ENCODE results near the gene LRP8. TPM values are rescaled to one million over a fixed set of nuclear protein-coding genes. Genes with fewer than 3 reads are reported as not detected.

The LRP8 gene
- total and polyA plus RNA-seq, 9 of the 15 experiments (the other 6 are each of a cell fraction or from before 2014, with no cell fraction given), result 7.1 to 56.1 (median 31.3) TPM

GRCh38 chr1:53368314-53369033, 40.6 kb upstream of the LRP8 start:
- no TSS peak for BruUV-seq (replicated peaks)
- ATAC-seq, result no peak
- H3K79me2 ChIP-seq (ENCODE audit: control insufficient read depth, insufficient read depth, low read length), result no peaks in the 10 kb centered on the region
- no peak overlapping the region for H3K27ac ChIP-seq (ENCODE audit: extremely low read depth, low read depth, low read length)
- DNase-seq (ENCODE audit: extremely low read depth in 1 of 4, low spot score in 3 of 4), result no peak
- in situ Hi-C loops (cut with MboI), result no loop called here
- intact Hi-C loops (cut with micrococcal nuclease), result loop anchor here (2.0 kb wide), 1 partner anchor 42 kb away; no protein-coding TSS in a partner anchor
- H4K20me1 ChIP-seq (replicated peaks; ENCODE audit: control insufficient read depth, insufficient read depth, low read length), result peaks cover 6% of the 10 kb centered on the region
- peaks cover 6 to 30% of the 10 kb centered on the region in 2 experiments for H3K27me3 ChIP-seq (ENCODE audit: control insufficient read depth in 2 of 2, insufficient read depth in 2 of 2, low read length in 2 of 2)
- peak overlapping the region in 1 of 2 experiments; percentile 67; a peak in 1 of 4 replicates for H3K9ac ChIP-seq (ENCODE audit: insufficient read depth in 1 of 2, low read depth in 2 of 2, low read length in 2 of 2)
- POLR2A ChIA-PET, result interaction anchor here (0.5 to 2.1 kb wide), 5 partner anchors 16 to 72 kb away, joined by 3 to 5 read pairs (median 3); no protein-coding TSS in a partner anchor
- no peaks in the 10 kb centered on the region for H3K36me3 ChIP-seq (ENCODE audit: control insufficient read depth, insufficient read depth, low read length)
- peaks cover 6% of the 10 kb centered on the region for H3K9me1 ChIP-seq (ENCODE audit: control insufficient read depth, insufficient read depth, low read length)
- CTCF ChIA-PET (ENCODE audit: low intra/inter-chr PET ratio), result interaction anchor here (0.7 kb wide), 1 partner anchor 30 kb away, joined by 3 read pairs; no protein-coding TSS in a partner anchor
- H3K4me3 ChIP-seq, result no peak overlapping the region
- no peak overlapping the region for H2AFZ ChIP-seq (ENCODE audit: low read depth, low read length)
- peaks cover 20 to 34% of the 10 kb centered on the region in 2 experiments for H3K4me1 ChIP-seq (replicated peaks in 1 of 2; ENCODE audit: control insufficient read depth in 2 of 2, insufficient read depth in 2 of 2, low read length in 2 of 2)
- no peak for FAIRE-seq
- no peak overlapping the region for H3K4me2 ChIP-seq (ENCODE audit: insufficient read depth, low read length)
- 31% methylated on average over 12 of the region's 14 CpGs for WGBS (ENCODE audit: insufficient coverage, low coverage, missing lambda C conversion rate)
- H3K9me3 ChIP-seq (replicated peaks; ENCODE audit: control insufficient read depth, insufficient read depth, low read depth, low read length), result no peaks in the 10 kb centered on the region
- TF ChIP-seq GABPB1 (CRISPR knock-in tag; IDR thresholded peaks at IDR 0.05), result 0 out of 2 replicates have a peak, but pooled peaks have one; percentile 9
- TF ChIP-seq TBP (optimal IDR thresholded peaks at IDR 0.05; ENCODE audit: low read depth, low read length), result no peak
- TF ChIP-seq CXXC5 (CRISPR knock-in tag; IDR thresholded peaks at IDR 0.05), result 0 out of 2 replicates have a peak, but pooled peaks have one; percentile 9
- no peak for TF ChIP-seq E2F5 (CRISPR knock-in tag; IDR thresholded peaks at IDR 0.05)
- TF ChIP-seq ZNF766 (CRISPR knock-in tag; conservative IDR thresholded peaks at IDR 0.05), result 0 out of 2 replicates have a peak, but pooled peaks have one; percentile 24
- no peak for TF ChIP-seq ZNF311 (CRISPR knock-in tag; IDR thresholded peaks at IDR 0.05)
- no peak for TF ChIP-seq TEAD2 (tag; IDR thresholded peaks at IDR 0.05)
- 0 out of 2 replicates have a peak, but pooled peaks have one; percentile 14 for TF ChIP-seq NFIC (IDR thresholded peaks at IDR 0.05)
- peak; percentile 90; the same call in 1 of the 2 replicates for TF ChIP-seq BCOR (IDR thresholded peaks at IDR 0.05)
- 0 out of 2 replicates have a peak, but pooled peaks have one; percentile 1 for TF ChIP-seq SMC3 (conservative IDR thresholded peaks at IDR 0.05; ENCODE audit: insufficient read depth, low read depth, low read length)
- peak; percentile 14; the same call in 1 of the 2 replicates for TF ChIP-seq CBX1 (IDR thresholded peaks at IDR 0.05; ENCODE audit: low read depth)
- peak; percentile 30; the same call in 1 of the 2 replicates for TF ChIP-seq SMARCA5 (IDR thresholded peaks at IDR 0.05)
- 0 out of 2 replicates have a peak, but pooled peaks have one; percentile 35 for TF ChIP-seq ATF7 (IDR thresholded peaks at IDR 0.05)
- no peak for TF ChIP-seq ZNF280B (CRISPR knock-in tag; IDR thresholded peaks at IDR 0.05)
- peak; percentile 18 for TF ChIP-seq HNRNPLL (IDR thresholded peaks at IDR 0.05; ENCODE audit: low read depth, low read length, poor library complexity, severe bottlenecking)
- TF ChIP-seq ADNP (tag; IDR thresholded peaks at IDR 0.05), result peak; percentile 47
- TF ChIP-seq ELK3 (CRISPR knock-in tag; IDR thresholded peaks at IDR 0.05), result no peak
- no peak for TF ChIP-seq TBL1XR1 (IDR thresholded peaks at IDR 0.05; ENCODE audit: low read length in 2 of 2)
- 0 out of 2 replicates have a peak, but pooled peaks have one; percentile 33 for TF ChIP-seq MTA3 (IDR thresholded peaks at IDR 0.05; ENCODE audit: borderline replicate concordance)

Data from K562 (cell line).